GM19467 (cell line): ENCODE results near the gene RNF144B.
"Not testable (repeated sequence)": the region's sequence is repeated elsewhere in the genome, so short reads cannot be mapped to it uniquely, and the experiment has no call there.

ENCODE experiments used
- ATAC-seq: cut with Tn5 transposase; IDR thresholded peaks from one replicate; pipeline ENCODE4 v1.9.1; 2021; ENCODE audit warnings: mild to moderate bottlenecking, moderate library complexity; ENCODE audit not compliant: unreplicated experiment

Gene RNF144B

GRCh38 chr6:18368277-18369105, 18.7 kb upstream of the RNF144B start:
- no peak for ATAC-seq

- ATAC-seq, result no peak
Measured at GRCh38 chr6:18371010-18371409, 16.1 kb upstream of the RNF144B start.

GRCh38 chr6:18371656-18372055, 15.5 kb upstream of the RNF144B start:
- no peak for ATAC-seq

- no peak for ATAC-seq
Measured at GRCh38 chr6:18380158-18380836, 6.9 kb upstream of the RNF144B start.

GRCh38 chr6:18380851-18381250, 6.3 kb upstream of the RNF144B start:
- ATAC-seq, result no peak

GRCh38 chr6:18383441-18383840, 3.7 kb upstream of the RNF144B start:
- no peak for ATAC-seq

GRCh38 chr6:18384621-18385020, 2.5 kb upstream of the RNF144B start:
- no peak for ATAC-seq

- no peak for ATAC-seq
Measured at GRCh38 chr6:18386298-18386976, 713 bp upstream of the RNF144B start.

GRCh38 chr6:18388271-18388670, 1.1 kb downstream of the RNF144B start:
- no peak for ATAC-seq

- no peak for ATAC-seq
Measured at GRCh38 chr6:18388942-18389341, 1.8 kb downstream of the RNF144B start.

GRCh38 chr6:18389479-18389878, 2.3 kb downstream of the RNF144B start:
- ATAC-seq, result no peak

- no peak for ATAC-seq
Measured at GRCh38 chr6:18390476-18390875, 3.3 kb downstream of the RNF144B start.

GRCh38 chr6:18391023-18391422, 3.9 kb downstream of the RNF144B start:
- no peak for ATAC-seq

GRCh38 chr6:18392346-18392877, 5.3 kb downstream of the RNF144B start:
- ATAC-seq, result no peak

- ATAC-seq, result no peak
Measured at GRCh38 chr6:18393698-18394097, 6.5 kb downstream of the RNF144B start.

GRCh38 chr6:18395177-18395855, 8.2 kb downstream of the RNF144B start:
- ATAC-seq, result no peak

GRCh38 chr6:18395856-18396197, 8.7 kb downstream of the RNF144B start:
- ATAC-seq, result no peak

- no peak for ATAC-seq
Measured at GRCh38 chr6:18397701-18398100, 10.6 kb downstream of the RNF144B start.

GRCh38 chr6:18398225-18398624, 11.1 kb downstream of the RNF144B start:
- ATAC-seq, result not testable (repeated sequence)

GRCh38 chr6:18400831-18401446, 13.8 kb downstream of the RNF144B start:
- peak; percentile 79 for ATAC-seq

GRCh38 chr6:18404965-18405364, 17.8 kb downstream of the RNF144B start:
- not testable (repeated sequence) for ATAC-seq
